HEK293 (cell line): ENCODE data around the gene XKR7.

Experiments
- ATF2 ChIP-seq: fragments of 450-650 bp; formaldehyde crosslinking; IDR thresholded peaks from 2 replicates; pipeline ENCODE4 v1.5.1; 2016; ENCODE audit warnings: missing biosample characterization, missing genetic modification characterization, low read depth
- IKZF3 ChIP-seq: fragments of 450-650 bp; IDR thresholded peaks from 2 replicates; pipeline ENCODE4 v1.5.0; 2018; ENCODE audit warnings: missing biosample characterization, mild to moderate bottlenecking, missing genetic modification characterization, moderate library complexity
- MZF1 ChIP-seq: fragments of 450-650 bp; formaldehyde crosslinking; IDR thresholded peaks from 2 replicates; pipeline ENCODE4 v1.5.1; 2017; ENCODE audit warnings: missing biosample characterization, missing genetic modification characterization, borderline replicate concordance
- REST ChIP-seq: fragments of 450-650 bp; formaldehyde crosslinking; IDR thresholded peaks from 2 replicates; pipeline ENCODE4 v1.5.1; 2016; ENCODE audit warnings: missing biosample characterization, missing genetic modification characterization
- ZBTB21 ChIP-seq: fragments of 450-650 bp; formaldehyde crosslinking; IDR thresholded peaks from 2 replicates; pipeline ENCODE4 v1.5.1; 2017; ENCODE audit warnings: missing biosample characterization, missing genetic modification characterization
- ZFP37 ChIP-seq: fragments of 450-650 bp; formaldehyde crosslinking; IDR thresholded peaks from 2 replicates; pipeline ENCODE4 v1.5.1; 2016; ENCODE audit warnings: missing biosample characterization, missing genetic modification characterization
- ZNF138 ChIP-seq: fragments of 450-650 bp; formaldehyde crosslinking; IDR thresholded peaks from 2 replicates; pipeline ENCODE4 v1.5.1; 2016; ENCODE audit warnings: missing biosample characterization, missing genetic modification characterization, borderline replicate concordance
- ZNF24 ChIP-seq: fragments of 450-650 bp; formaldehyde crosslinking; IDR thresholded peaks from 2 replicates; pipeline ENCODE4 v1.5.1; 2016; ENCODE audit warnings: missing biosample characterization, missing genetic modification characterization
- ZNF26 ChIP-seq: fragments of 450-650 bp; formaldehyde crosslinking; IDR thresholded peaks from 2 replicates; pipeline ENCODE4 v1.5.1; 2016; ENCODE audit warnings: missing biosample characterization, missing genetic modification characterization
- ZNF747 ChIP-seq: fragments of 450-650 bp; formaldehyde crosslinking; IDR thresholded peaks from 2 replicates; pipeline ENCODE4 v1.5.1; 2016; ENCODE audit warnings: missing biosample characterization, missing genetic modification characterization
- TF ChIP-seq, protein P1 (sequence below): fragments of 450-650 bp; formaldehyde crosslinking; optimal IDR thresholded peaks from 2 replicates; pipeline ENCODE3; 2016; ENCODE audit warnings: missing biosample characterization, mild to moderate bottlenecking, missing genetic modification characterization
- TF ChIP-seq, protein P2 (sequence below): fragments of 450-650 bp; formaldehyde crosslinking; IDR thresholded peaks from 2 replicates; pipeline ENCODE4 v1.5.1; 2016; ENCODE audit warnings: missing biosample characterization, missing genetic modification characterization

GRCh38 chr20:32010666-32011065 is 42.7 kb downstream of the XKR7 start:
- TF ChIP-seq, protein P1, sequence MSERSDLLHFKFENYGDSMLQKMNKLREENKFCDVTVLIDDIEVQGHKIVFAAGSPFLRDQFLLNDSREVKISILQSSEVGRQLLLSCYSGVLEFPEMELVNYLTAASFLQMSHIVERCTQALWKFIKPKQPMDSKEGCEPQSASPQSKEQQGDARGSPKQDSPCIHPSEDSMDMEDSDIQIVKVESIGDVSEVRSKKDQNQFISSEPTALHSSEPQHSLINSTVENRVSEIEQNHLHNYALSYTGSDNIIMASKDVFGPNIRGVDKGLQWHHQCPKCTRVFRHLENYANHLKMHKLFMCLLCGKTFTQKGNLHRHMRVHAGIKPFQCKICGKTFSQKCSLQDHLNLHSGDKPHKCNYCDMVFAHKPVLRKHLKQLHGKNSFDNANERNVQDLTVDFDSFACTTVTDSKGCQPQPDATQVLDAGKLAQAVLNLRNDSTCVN, result no peak
- TF ChIP-seq ZNF747 (tag by site-specific recombination), result no peak
- TF ChIP-seq IKZF3 (tag by site-specific recombination), result no peak
- TF ChIP-seq ZBTB21 (tag by site-specific recombination), result no peak
- TF ChIP-seq MZF1 (tag by site-specific recombination), result no peak
- no peak for TF ChIP-seq ZNF138
- TF ChIP-seq ATF2 (tag by site-specific recombination), result no peak
- no peak for TF ChIP-seq ZNF24 (tag by site-specific recombination)
- TF ChIP-seq, protein P2, sequence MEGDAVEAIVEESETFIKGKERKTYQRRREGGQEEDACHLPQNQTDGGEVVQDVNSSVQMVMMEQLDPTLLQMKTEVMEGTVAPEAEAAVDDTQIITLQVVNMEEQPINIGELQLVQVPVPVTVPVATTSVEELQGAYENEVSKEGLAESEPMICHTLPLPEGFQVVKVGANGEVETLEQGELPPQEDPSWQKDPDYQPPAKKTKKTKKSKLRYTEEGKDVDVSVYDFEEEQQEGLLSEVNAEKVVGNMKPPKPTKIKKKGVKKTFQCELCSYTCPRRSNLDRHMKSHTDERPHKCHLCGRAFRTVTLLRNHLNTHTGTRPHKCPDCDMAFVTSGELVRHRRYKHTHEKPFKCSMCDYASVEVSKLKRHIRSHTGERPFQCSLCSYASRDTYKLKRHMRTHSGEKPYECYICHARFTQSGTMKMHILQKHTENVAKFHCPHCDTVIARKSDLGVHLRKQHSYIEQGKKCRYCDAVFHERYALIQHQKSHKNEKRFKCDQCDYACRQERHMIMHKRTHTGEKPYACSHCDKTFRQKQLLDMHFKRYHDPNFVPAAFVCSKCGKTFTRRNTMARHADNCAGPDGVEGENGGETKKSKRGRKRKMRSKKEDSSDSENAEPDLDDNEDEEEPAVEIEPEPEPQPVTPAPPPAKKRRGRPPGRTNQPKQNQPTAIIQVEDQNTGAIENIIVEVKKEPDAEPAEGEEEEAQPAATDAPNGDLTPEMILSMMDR (tag by site-specific recombination), result no peak
- no peak for TF ChIP-seq REST (tag by site-specific recombination)
- TF ChIP-seq ZNF26 (tag by site-specific recombination), result no peak
- no peak for TF ChIP-seq ZFP37 (tag by site-specific recombination)
